ENCODE measurements around the gene CLEC7A. TPM values are rescaled to one million over a fixed set of nuclear protein-coding genes. Genes with fewer than 3 reads are reported as not detected.

CLEC7A gene
- total RNA-seq, 1 donor from 2014 or later = 2.0 TPM

DNA sequence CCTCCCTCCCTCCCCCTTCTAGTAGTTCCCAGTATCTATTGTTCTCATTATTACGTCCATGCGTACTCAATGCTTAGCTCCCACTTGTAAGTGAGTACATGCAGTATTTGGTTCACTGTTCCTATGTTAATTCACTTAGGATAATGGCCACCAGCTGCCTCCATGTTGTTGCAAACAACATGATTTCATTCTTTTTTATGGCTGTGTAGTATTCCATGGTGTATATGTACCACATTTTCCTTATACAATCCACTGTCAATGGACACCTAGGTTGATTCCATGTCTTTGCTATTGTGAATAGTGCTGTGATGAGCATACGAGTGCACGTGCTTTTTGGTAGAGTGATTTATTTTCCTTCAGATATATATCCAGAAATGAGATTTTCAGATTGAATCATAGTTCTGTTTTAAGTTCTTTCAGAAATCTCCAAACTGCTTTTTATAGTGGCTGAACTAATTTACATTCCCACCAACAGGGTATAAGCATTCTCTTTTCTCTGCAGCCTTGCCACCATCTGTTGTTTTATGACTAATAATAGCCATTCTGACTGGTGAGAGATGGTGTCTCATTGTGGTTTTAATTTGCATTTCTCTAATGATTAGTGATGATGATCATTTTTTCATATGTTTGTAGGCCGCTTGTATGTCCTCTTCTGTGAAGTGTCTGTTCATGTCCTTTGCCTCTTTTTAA lies 17.9 kb upstream of the CLEC7A start:
- no peak for FAIRE-seq

DNA sequence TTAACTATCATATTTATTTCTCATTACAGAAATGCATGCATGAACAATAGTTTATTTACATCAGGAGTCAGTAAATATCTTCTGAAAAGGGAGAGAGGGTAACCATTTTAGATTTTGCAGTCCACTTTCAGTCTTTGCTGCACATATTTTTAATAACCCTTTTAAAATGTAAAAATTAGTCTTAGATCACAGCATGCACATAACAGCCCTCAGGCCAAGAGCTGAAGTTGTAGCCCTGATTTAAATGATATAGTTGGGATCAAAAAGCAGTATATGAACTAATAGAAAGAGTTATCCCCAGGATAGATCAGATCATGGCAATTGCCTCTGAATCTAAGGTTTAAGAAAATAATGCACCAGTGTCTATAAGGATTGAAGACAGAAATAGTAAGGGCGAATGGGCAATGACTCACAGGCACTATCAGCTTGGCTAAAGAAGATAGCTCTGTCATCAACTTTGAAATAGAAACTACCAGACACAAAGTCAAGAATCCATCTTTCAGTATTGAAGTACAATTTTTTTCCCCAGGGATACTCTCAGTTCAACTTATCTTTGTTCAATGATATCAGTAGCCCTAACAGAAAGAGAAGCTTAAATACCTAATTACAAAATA lies 13.1 kb upstream of the CLEC7A start:
- FAIRE-seq = no peak
- no peak for DNase-seq (ENCODE audit: low spot score in 2 of 2)

More for the DNA sequence above, 17.9 kb upstream of the CLEC7A start:
- no peak for DNase-seq (ENCODE audit: low spot score in 2 of 2)

DNA sequence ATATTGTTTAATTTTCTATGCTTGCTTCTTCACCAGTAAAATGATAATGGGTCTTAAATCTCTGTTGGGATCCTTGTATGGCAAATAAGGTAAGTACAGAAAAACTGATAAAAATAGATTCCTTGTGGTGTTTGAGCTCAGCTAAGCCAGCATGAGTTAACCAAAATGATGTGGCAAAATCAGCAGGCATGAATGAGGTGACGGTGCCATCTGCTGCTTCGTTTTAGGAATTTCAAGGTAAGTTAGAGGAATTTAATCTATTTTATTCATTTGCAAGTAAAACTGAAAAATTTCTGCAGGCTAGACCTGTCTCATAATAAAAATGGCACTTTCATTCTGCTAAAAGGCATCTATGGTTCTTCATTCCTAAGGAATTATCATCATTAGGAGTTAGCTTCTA lies 10.0 kb upstream of the CLEC7A start:
- peak; percentile 13 for FAIRE-seq
- peak in 1 of 2 donors; percentile 38 for DNase-seq (ENCODE audit: low spot score in 2 of 2)

DNA sequence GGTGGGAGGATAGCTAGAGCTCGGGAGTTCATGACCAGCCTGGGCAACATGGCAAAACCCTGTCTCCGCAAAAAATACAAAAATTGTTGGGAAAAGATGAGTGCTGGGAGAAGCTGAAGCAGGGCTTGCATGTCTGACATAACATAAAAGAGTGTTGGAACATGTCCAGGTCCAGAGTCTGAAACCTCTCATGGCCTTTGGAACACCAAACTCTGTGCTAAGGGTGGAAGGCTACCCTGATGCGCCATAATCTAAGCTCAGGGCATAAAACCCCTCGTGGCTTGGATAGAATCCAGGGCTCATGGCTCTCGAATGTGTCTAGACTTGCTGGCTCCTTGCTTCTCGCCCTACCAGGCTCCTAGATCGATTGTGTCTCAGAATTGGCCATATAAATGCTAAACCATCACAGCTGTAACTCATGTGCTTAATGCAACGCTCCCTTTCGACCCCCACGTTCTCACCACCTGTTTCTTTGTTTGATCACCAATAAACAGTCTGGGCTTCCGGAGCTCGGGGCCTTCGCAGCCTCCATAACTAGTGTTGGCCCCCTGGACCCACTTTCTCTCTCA lies 6.7 kb upstream of the CLEC7A start:
- DNase-seq (ENCODE audit: low spot score in 2 of 2) (no peak), FAIRE-seq (no peak)

DNA sequence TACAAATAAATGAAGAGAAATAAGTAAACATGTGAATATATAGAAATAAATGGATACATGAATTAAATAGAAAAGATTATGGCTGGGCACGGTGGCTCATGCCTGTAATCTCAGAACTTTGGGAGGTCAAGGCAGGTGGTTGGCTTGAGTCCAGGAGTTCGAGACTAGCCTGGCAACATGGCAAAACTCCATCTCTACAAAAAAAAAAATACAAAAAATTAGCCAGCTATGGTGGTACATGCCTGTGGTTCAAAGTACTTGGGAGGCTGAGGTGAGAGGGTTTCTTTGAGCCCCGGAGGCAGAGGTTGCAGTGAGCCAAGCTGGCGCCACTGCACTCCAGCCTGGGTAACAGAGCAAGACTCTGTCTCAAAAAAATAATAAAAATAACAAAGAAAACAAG lies 5.1 kb upstream of the CLEC7A start:
- no peak for FAIRE-seq
- no peak for DNase-seq (ENCODE audit: low spot score in 2 of 2)

DNA sequence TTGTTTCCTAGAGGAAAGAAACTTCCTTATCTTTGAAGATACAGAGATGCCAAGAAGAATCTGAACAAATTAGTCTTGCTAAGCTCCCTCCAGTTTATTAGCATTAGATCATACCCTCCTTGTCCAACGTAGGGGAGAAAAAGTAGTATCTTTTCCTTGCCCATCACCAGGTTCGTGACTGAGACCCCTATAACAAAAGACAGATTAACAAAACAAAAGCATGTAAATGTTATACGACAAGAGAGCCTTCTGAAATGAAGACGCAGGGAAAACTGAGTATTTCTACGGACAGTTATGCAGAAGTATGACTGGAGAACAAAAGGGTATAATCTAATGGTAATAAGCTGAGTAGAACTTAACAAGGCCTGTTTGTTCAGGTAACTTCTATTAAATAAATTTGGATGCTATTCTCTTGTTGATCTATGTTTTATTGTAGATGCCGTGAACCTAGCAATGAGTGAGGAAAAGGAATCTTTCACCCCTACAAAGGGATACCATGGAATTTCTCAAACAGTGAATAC lies 2.9 kb upstream of the CLEC7A start:
- DNase-seq (ENCODE audit: low spot score in 2 of 2) (no peak), FAIRE-seq (no peak)

DNA sequence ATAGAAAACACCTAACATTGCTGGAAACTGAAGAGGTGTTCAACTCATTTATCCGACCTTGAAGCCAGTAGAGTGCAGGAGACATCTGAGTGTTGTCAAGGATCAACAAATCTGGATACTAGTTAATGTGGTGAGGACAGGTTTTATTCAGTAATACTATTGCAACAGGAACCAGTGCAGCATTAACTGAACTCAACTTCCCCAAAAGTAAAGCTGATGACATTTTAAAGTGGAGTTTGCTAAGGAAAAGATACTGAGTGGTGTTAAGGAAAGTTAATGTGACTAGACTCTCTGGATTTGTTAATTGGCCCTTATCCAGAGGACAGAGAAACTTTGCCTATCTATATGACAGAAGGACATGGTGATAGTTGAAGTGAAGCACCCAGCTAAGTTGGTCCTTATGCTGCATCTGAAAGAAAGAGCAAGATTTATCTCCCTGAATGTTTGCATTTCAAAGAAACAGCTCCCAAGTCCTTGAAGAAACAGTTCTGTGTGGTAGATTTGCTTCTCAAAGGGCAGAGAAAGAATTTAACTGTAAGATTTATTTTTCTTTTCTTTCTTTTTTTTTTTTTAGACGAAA lies 1.2 kb upstream of the CLEC7A start:
- DNase-seq (ENCODE audit: low spot score in 2 of 2) (no peak), FAIRE-seq (no peak)

DNA sequence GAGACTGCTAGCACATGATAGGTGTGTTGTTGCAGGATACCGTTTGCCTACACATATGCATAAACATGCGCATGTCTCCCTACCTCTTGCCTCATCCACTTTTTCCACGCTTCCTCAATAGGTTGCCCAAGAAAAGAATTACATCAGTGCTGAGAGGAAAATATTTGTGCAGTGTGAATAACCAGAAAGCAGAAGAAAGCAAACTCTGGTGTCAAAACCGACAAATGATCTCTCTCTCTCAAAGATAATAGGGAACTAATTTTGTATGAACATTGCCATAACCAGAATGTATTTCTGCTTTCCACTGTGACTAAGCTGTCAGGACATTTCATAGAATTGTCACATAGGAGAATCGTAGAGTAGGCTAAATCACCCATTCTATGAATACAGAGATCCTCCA lies 1.3 kb downstream of the CLEC7A start:
- FAIRE-seq (no peak), DNase-seq (ENCODE audit: low spot score in 2 of 2) (no peak)

DNA sequence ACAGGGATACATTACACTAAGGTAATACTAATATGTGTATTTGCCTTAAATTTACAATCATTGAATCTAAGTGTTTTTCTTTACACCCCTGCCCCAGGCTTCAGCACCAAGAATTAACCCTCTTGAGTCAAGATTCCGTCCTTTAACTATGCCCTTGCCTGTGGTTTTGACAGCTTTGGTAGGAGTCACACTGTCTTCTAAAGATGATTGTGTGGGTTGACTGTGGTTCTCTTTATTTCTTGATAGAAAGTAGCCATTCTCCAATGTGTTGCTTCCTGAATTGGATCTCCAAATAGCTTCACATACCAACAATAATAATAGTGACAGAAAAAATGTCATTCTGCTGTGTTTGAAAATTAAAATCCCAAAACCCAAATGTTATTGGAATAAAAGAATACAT lies 3.6 kb downstream of the CLEC7A start:
- no peak for DNase-seq (ENCODE audit: low spot score in 2 of 2)
- no peak for FAIRE-seq

DNA sequence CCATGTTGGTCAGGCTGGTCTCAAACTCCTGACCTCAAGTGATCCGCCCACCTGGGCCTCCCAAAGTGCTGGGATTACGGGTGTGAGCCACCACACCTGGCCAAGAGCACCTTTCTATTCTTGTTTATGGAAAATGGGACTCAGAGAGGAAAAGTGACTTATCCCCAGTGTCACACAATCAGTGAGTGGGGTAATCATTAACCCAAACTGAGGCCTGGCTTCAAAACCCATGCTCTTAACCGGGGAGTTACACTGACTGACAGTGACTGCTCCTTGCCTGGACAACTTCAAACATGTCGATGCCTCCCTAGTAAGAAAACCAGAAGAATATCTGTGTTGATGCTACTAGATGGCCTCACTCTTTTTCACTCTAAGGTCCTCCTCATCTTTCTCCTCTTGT lies 7.3 kb downstream of the CLEC7A start:
- FAIRE-seq = no peak

DNA sequence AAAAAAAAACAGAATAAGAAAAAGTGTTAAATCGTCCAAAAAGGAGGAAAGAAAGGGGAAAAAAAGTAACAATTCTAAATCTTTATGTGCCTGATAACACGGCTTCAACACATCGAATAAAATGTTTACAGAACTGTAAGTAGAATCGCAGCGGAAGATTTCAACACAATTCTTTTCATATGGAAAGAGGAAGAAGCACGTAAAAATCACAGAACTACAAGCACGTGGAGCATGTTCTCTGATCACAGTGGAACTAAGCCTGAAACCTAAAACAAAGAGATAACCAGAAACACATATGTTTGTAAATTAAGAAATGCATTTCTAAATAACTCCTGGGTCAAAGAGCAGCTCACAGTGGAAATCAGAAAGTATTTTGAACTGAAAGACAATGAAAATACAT lies 8.7 kb downstream of the CLEC7A start:
- FAIRE-seq (no peak), DNase-seq (ENCODE audit: low spot score in 2 of 2) (no peak)

More for the DNA sequence above, 7.3 kb downstream of the CLEC7A start:
- no peak for DNase-seq (ENCODE audit: low spot score in 2 of 2)

DNA sequence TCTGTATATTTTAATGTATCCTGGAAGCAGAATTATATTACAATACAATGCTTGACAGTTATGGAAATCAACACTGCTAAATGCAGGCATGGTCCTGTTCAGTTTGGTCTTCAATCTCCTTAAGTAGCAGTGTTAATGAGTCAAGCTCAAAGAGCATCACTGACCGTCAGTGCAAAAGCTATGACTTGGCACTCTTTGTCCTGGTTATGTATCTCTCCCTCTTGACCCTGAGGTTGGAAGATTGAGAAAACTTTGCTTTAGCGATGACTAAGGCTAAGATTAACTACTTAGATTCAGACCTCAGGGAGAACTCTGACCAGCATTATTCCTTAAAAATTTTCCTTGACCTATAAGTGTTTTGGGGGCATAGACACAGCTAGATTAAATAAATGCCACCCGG lies 10.9 kb downstream of the CLEC7A start:
- FAIRE-seq (no peak), DNase-seq (ENCODE audit: low spot score in 2 of 2) (no peak)

DNA sequence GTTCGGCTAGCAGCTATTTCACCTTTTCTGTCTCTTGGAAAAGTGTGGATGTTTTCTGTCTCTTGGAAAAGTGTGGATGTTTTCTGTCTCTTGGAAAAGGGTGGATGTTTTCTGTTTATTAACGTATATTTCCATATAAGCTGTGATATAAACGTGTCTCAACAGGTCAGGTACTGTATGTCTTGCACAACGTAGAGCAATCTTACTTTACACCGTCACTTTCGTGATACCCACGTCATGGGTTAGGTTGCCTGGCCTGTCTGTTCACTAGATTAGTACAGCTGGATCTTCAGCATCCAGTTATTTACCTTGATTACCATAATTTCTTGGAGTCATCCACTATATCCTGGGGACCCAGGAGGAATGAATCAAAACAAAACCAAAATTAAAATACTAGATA lies 14.1 kb downstream of the CLEC7A start:
- no peak for DNase-seq (ENCODE audit: low spot score in 2 of 2)
- FAIRE-seq = no peak

DNA sequence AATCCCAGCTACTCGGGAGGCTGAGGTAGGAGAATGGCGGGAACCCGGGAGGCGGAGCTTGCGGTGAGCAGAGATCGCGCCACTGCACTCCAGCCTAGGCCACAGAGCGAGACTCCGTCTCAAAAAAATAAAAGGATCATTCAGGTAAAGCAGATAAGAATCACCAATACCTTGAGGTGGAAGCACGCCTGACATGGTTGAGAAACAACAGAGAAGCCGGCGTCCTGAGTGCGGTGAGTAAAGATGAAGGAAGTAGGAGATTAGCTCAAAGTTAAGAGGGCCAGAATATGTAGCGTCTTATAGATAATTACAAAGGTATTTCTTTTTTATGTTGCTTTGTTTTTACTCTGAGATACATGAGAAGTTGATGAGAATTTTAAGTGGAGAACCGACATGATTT lies 14.7 kb downstream of the CLEC7A start:
- no peak for FAIRE-seq
- no peak for DNase-seq (ENCODE audit: low spot score in 2 of 2)

DNA sequence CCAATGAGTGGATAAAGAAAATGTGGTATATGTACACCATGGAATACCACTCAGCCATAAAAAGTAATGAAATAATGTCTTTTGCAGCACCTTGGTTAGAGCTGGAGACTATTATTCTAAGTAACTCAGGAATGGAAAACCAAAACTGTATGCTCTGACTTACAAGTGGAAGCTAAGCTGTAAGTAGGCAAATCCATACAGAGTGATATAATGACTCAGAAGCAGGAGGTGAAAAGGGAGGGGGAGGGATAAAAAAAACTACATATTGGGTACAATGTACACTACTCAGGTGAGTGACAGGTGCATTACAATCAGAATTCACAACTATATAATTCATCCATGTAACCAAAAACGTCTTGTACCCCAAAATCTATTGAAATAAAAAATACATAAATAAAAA lies 16.1 kb downstream of the CLEC7A start:
- FAIRE-seq (no peak), DNase-seq (ENCODE audit: low spot score in 2 of 2) (no peak)

DNA sequence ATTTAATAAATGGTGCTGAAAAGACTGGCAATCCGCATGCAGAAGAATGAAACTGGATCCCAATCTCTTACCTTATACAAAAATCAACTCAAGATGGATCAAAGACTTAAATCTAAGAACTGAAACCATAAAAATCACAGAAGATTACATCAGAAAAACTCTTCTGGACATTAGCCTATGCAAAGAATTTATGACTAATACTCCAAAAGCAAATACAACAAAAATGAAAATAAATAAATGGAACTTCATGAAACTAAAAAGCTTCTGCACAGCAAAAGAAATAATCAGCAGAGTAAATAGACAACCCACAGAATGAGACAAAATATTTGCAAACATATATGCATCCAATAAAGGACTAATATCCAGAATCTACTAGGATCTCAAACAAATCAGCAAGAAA lies 16.9 kb downstream of the CLEC7A start:
- no peak for DNase-seq (ENCODE audit: low spot score in 2 of 2)
- no peak for FAIRE-seq

DNA sequence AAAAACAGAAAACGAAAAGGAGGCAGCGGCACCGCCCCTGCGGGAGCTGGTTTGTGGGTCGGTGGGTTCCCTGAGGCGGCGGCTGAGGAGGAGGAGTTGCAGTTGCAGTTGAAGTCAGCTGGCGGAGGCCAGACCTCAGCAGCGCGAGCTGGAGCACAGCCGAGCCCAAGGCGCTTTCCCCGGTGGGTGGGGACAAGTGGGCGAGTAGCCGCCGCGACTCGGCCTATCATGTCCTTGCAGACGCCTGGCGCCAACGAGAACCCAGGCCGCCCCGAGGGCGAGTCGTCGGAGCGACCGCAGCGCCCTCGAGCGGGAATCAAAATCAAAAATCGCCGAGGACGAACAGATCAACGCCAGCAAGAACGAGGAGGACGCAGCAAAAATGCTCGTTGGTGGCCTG lies 18.5 kb downstream of the CLEC7A start:
- no peak for FAIRE-seq

DNA sequence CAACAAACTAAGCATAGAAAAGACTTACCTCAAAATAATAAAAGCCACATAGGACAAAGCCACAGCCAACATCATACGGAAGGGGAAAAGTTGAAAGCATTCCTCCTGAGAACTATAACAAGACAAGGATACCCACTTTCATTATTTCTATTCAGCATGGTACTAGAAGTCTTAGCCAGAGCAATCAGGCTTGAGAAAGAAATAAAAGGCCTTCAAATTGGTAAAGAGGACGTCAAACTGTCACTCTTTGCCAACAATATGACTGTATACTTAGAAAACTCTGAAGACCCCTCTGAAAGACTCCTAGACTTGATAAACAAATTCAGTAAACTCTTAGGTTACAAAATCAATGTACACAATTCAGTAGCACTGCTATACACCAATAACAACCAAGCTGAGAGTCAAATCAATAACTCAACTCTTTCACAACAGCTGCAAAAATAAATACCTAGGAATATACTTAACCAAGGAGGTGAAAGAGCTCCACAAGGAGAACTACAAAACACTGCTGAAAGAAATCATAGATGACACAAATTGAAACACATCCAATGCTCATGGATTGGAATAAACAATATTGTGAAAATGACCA lies 19.6 kb downstream of the CLEC7A start:
- no peak for DNase-seq (ENCODE audit: low spot score in 2 of 2)
- FAIRE-seq = no peak

More for the DNA sequence above, 18.5 kb downstream of the CLEC7A start:
- DNase-seq (ENCODE audit: low spot score in 2 of 2) = no peak

DNA sequence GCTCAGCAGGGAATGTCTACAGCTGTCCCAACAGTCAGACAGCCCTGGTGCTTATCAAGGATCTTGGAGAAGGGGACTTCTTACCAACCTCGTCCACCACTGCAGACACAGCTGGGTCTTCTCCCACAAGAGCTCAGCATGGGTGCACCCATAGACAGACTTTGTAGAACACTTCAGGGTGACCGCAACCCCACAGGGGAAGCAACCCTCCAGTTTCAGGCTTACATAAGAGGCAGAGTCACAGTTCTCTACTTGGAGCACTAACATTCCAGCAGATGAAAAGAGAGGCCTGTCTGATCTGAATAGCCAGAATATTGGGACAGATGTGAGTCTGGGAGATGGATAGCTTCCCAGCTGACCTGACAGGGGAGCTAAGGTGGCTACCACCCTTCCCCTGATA lies 27.7 kb downstream of the CLEC7A start:
- DNase-seq (ENCODE audit: low spot score in 2 of 2) = no peak
- no peak for FAIRE-seq

DNA sequence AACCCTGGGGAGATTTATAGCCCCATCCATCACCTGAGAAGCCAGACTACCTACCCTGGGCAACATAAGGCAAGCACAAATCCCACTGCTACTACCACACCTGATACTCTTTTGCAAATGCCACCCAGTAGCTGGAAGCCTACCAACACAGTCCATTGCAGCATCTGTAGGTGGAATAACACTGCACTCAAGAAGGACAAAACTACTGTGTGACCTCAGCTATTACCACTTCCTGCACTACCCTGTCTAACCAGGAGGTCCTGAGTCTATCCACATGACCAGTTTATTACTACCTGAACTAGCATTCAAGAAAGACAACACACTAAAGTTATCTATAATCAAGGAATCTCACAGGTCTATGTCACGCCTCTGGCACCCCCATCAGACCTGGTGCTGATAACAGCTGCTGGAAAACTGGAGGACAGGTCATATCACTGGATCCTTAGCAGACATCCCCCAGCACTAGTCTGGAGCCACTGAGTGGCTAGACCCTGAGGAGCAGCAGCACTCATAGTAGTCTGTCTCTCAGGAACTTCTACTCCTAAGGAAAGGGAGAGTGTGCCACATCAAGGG lies 28.3 kb downstream of the CLEC7A start:
- no peak for FAIRE-seq
- DNase-seq (ENCODE audit: low spot score in 2 of 2) = no peak

DNA sequence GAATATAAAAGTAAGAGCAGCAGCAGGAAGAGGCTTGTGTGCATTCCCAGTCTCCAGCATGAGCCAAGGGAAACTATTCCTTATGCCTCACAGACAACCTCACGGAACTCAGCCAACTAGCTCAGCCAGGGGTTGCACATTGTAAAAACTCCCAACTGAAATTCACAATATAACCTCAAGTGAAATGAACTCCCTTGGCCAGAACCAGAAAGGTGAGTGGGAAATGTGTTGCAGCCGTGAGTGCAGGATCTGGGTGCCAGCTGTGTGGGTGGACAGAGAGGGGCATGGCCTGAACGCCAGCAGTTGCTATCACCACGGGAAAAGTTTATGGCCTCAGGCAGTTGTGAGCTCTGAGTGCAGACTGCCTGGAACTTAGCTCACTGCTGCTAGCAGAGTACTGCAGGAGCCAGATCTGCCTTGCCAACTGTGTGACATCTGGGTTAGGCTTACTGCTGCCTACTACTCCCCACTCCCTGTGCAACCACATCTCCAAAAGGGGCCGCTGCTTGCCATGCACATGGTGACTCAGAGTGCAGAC lies 28.9 kb downstream of the CLEC7A start:
- no peak for DNase-seq (ENCODE audit: low spot score in 2 of 2)
- no peak for FAIRE-seq

Measured in frontal cortex (tissue), 4 donors.